GM12873 (cell line): ENCODE results near the gene BNIP2.

ENCODE experiments used
- TF ChIP-seq, protein P1 (sequence below): IDR thresholded peaks from 2 replicates; pipeline ENCODE4 v1.5.1; 2012; ENCODE audit warnings: low read depth, mild to moderate bottlenecking, moderate library complexity, low read length, control low read depth; ENCODE audit not compliant: insufficient read depth; ENCODE audit errors: missing control alignments

The BNIP2 gene

DNA sequence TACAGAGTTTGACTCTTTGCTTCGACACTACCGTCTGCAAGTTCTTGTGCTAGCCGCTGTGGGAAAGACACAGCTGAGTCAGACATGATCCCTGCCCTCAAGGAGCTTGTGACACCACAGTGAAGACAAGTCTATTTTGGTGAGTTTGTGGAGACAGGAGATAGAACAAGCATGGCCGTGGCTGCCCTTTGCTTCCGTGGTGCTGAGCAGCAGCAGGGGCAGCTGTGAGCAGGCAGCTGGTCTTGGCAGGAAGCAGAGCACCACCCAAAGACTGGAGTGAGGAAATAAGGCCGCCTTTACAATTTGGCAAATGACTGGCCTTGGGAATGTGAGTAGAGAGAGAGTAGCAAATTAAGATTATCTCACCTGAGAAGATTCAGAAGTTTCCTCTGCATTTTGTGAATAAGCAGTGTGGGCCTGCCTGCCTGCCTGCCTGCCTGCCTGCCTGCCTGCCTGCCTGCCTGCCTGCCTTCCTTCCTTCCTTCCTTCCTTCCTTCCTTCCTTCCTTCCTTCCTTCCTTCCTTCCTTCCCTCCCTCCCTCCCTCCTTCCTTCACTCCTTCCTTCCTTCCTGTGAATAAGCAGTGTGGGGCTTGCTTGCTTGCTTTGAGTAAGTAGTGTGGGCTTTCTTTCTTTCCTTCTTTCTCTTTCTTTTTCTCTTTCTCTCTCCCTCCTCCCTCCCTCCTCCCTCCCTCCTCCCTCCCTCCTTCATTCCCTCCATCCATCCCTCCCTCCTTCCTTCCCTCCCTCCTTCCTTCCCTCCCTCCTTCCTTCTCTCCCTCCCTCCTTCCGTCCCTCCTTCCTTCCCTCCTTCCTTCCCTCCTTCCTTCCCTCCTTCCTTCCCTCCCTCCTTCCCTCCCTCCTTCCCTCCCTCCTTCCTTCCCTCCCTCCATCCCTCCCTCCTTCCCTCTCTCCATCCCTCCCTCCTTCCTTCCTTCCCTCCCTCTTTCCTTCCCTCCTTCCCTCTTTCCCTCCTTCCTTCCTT is 79.1 kb downstream of the BNIP2 start:
- TF ChIP-seq, protein P1, sequence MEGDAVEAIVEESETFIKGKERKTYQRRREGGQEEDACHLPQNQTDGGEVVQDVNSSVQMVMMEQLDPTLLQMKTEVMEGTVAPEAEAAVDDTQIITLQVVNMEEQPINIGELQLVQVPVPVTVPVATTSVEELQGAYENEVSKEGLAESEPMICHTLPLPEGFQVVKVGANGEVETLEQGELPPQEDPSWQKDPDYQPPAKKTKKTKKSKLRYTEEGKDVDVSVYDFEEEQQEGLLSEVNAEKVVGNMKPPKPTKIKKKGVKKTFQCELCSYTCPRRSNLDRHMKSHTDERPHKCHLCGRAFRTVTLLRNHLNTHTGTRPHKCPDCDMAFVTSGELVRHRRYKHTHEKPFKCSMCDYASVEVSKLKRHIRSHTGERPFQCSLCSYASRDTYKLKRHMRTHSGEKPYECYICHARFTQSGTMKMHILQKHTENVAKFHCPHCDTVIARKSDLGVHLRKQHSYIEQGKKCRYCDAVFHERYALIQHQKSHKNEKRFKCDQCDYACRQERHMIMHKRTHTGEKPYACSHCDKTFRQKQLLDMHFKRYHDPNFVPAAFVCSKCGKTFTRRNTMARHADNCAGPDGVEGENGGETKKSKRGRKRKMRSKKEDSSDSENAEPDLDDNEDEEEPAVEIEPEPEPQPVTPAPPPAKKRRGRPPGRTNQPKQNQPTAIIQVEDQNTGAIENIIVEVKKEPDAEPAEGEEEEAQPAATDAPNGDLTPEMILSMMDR, result no peak
